Measurements from ENCODE around the gene RHBDD3. TPM values are rescaled to one million over a fixed set of nuclear protein-coding genes. Genes with fewer than 3 reads are reported as not detected.

RHBDD3 gene
- total RNA-seq, 1 donor from 2014 or later: 41.0 TPM

- Mint-ChIP-seq H3K27me3 (ENCODE audit: unreplicated experiment) (peaks cover 9% of the 10 kb centered on the region), H3K36me3 (ENCODE audit: unreplicated experiment) (no peaks in the 10 kb centered on the region), H3K9me3 (ENCODE audit: unreplicated experiment) (peaks cover 6% of the 10 kb centered on the region), H3K4me3 (ENCODE audit: unreplicated experiment) (no peak overlapping the region), H3K4me1 (ENCODE audit: unreplicated experiment) (no peaks in the 10 kb centered on the region), H3K27ac (ENCODE audit: unreplicated experiment) (no peak overlapping the region)
- no peak for TF ChIP-seq CTCF (IDR thresholded peaks at IDR 0.05)
- no peak for DNase-seq (ENCODE audit: extremely low spot score, unreplicated experiment)
Measured at GRCh38 chr22:29230972-29231875, 36.6 kb downstream of the RHBDD3 start.

GRCh38 chr22:29226351-29226981, 41.3 kb downstream of the RHBDD3 start:
- Mint-ChIP-seq H3K4me3 (ENCODE audit: unreplicated experiment) (no peak overlapping the region), H3K27me3 (ENCODE audit: unreplicated experiment) (no peaks in the 10 kb centered on the region), H3K9me3 (ENCODE audit: unreplicated experiment) (no peaks in the 10 kb centered on the region), H3K27ac (ENCODE audit: unreplicated experiment) (no peak overlapping the region), H3K4me1 (ENCODE audit: unreplicated experiment) (peaks cover 8% of the 10 kb centered on the region), H3K36me3 (ENCODE audit: unreplicated experiment) (no peaks in the 10 kb centered on the region)
- no peak for TF ChIP-seq CTCF (IDR thresholded peaks at IDR 0.05)
- no peak for DNase-seq (ENCODE audit: extremely low spot score, unreplicated experiment)

- no peak for TF ChIP-seq CTCF (IDR thresholded peaks at IDR 0.05)
- peaks cover 8% of the 10 kb centered on the region for H3K4me1 Mint-ChIP-seq (ENCODE audit: unreplicated experiment)
- no peaks in the 10 kb centered on the region for H3K36me3 Mint-ChIP-seq (ENCODE audit: unreplicated experiment)
- H3K27me3 Mint-ChIP-seq (ENCODE audit: unreplicated experiment): no peaks in the 10 kb centered on the region
- H3K27ac Mint-ChIP-seq (ENCODE audit: unreplicated experiment): no peak overlapping the region
- no peak overlapping the region for H3K4me3 Mint-ChIP-seq (ENCODE audit: unreplicated experiment)
- no peaks in the 10 kb centered on the region for H3K9me3 Mint-ChIP-seq (ENCODE audit: unreplicated experiment)
- DNase-seq (ENCODE audit: extremely low spot score, unreplicated experiment): no peak
Measured at GRCh38 chr22:29225422-29226090, 42.2 kb downstream of the RHBDD3 start.

- no peaks in the 10 kb centered on the region for H3K36me3 Mint-ChIP-seq (ENCODE audit: unreplicated experiment)
- no peak overlapping the region for H3K4me3 Mint-ChIP-seq (ENCODE audit: unreplicated experiment)
- TF ChIP-seq CTCF (IDR thresholded peaks at IDR 0.05): no peak
- no peak for DNase-seq (ENCODE audit: extremely low spot score, unreplicated experiment)
- H3K27ac Mint-ChIP-seq (ENCODE audit: unreplicated experiment): no peak overlapping the region
- H3K9me3 Mint-ChIP-seq (ENCODE audit: unreplicated experiment): no peaks in the 10 kb centered on the region
- peaks cover 8% of the 10 kb centered on the region for H3K4me1 Mint-ChIP-seq (ENCODE audit: unreplicated experiment)
- H3K27me3 Mint-ChIP-seq (ENCODE audit: unreplicated experiment): no peaks in the 10 kb centered on the region
Measured at GRCh38 chr22:29224859-29225410, 42.8 kb downstream of the RHBDD3 start.
